Measurements from ENCODE around the gene MAVS.

GRCh38 chr20:3873507-3873906 is 26.9 kb downstream of the MAVS start:
- TF ChIP-seq CTCF (IDR thresholded peaks at IDR 0.05; ENCODE audit: insufficient read depth, low read length, poor library complexity, severe bottlenecking): no peak
- TF ChIP-seq EZH2phosphoT487 (conservative IDR thresholded peaks at IDR 0.05; ENCODE audit: low read length): no peak
